NCI-H748 treated with DMSO at 0.1 percent for 48 hours (cell line): ENCODE measurements around the gene TADA2A.

Source experiments
- DNase-seq: peaks from one replicate; lab custom pipeline; 2025; lab: John Stamatoyannopoulos, UW

Gene TADA2A

GRCh38 chr17:37527249-37527851, 120.7 kb downstream of the TADA2A start:
- peak; percentile 55 for DNase-seq
